ENCODE data around the gene STK33.

Gene STK33

GRCh38 chr11:8603696-8604077, 9.7 kb upstream of the STK33 start:
- DNase-seq (ENCODE audit: low spot score) = no peak

GRCh38 chr11:8601376-8602133, 7.5 kb upstream of the STK33 start:
- no peak for DNase-seq (ENCODE audit: low spot score)

GRCh38 chr11:8598506-8598905, 4.5 kb upstream of the STK33 start:
- DNase-seq (ENCODE audit: low spot score) = no peak

- DNase-seq (ENCODE audit: low spot score) = no peak
Measured at GRCh38 chr11:8597182-8597581, 3.2 kb upstream of the STK33 start.

- no peak for DNase-seq (ENCODE audit: low spot score)
Measured at GRCh38 chr11:8596504-8597046, 2.5 kb upstream of the STK33 start.

GRCh38 chr11:8593455-8593854, 573 bp downstream of the STK33 start:
- no peak for DNase-seq (ENCODE audit: low spot score)

- DNase-seq (ENCODE audit: low spot score) = no peak
Measured at GRCh38 chr11:8587915-8588314, 6.1 kb downstream of the STK33 start.

GRCh38 chr11:8586805-8587204, 7.2 kb downstream of the STK33 start:
- DNase-seq (ENCODE audit: low spot score) = no peak

- DNase-seq (ENCODE audit: low spot score) = no peak
Measured at GRCh38 chr11:8586184-8586583, 7.8 kb downstream of the STK33 start.

GRCh38 chr11:8584511-8584910, 9.5 kb downstream of the STK33 start:
- no peak for DNase-seq (ENCODE audit: low spot score)

GRCh38 chr11:8584082-8584481, 9.9 kb downstream of the STK33 start:
- no peak for DNase-seq (ENCODE audit: low spot score)

GRCh38 chr11:8581300-8581699, 12.7 kb downstream of the STK33 start:
- no peak for DNase-seq (ENCODE audit: low spot score)

GRCh38 chr11:8577791-8578581, 16.0 kb downstream of the STK33 start:
- DNase-seq (ENCODE audit: low spot score) = no peak

- no peak for DNase-seq (ENCODE audit: low spot score)
Measured at GRCh38 chr11:8574798-8575197, 19.2 kb downstream of the STK33 start.

- DNase-seq (ENCODE audit: low spot score) = no peak
Measured at GRCh38 chr11:8573777-8574176, 20.3 kb downstream of the STK33 start.

- DNase-seq (ENCODE audit: low spot score) = no peak
Measured at GRCh38 chr11:8567602-8568198, 26.3 kb downstream of the STK33 start.

- DNase-seq (ENCODE audit: low spot score) = no peak
Measured at GRCh38 chr11:8566613-8567210, 27.3 kb downstream of the STK33 start.

- DNase-seq (ENCODE audit: low spot score) = no peak
Measured at GRCh38 chr11:8564526-8564925, 29.5 kb downstream of the STK33 start.

- DNase-seq (ENCODE audit: low spot score) = no peak
Measured at GRCh38 chr11:8561461-8561860, 32.6 kb downstream of the STK33 start.

- DNase-seq (ENCODE audit: low spot score) = no peak
Measured at GRCh38 chr11:8558436-8558835, 35.6 kb downstream of the STK33 start.

- no peak for DNase-seq (ENCODE audit: low spot score)
Measured at GRCh38 chr11:8545698-8546366, 48.2 kb downstream of the STK33 start.

GRCh38 chr11:8544807-8545206, 49.2 kb downstream of the STK33 start:
- DNase-seq (ENCODE audit: low spot score) = no peak

Data from D341Med (cell line).